T-helper 22 cell (primary cell): ENCODE data around the gene USP17L28.
"Not testable (repeated sequence)": the region's sequence is repeated elsewhere in the genome, so short reads cannot be mapped to it uniquely, and the experiment has no call there.

ENCODE experiments used
- DNase-seq: peaks from one replicate; pipeline ENCODE4 v3.0.0-alpha.2; 2020; ENCODE audit warnings: low read depth

USP17L28 gene

GRCh38 chr4:9348593-9348992 lies at the start of gene USP17L28:
TSS of gene USP17L28 (plus strand) at chr4:9348893. CDS start at chr4:9348893, 0 bp downstream.
- not testable (repeated sequence) for DNase-seq

- not testable (repeated sequence) for DNase-seq
These were observed 24.5 kb upstream of the USP17L28 start for GRCh38 chr4:9324191-9324590.

- not testable (repeated sequence) for DNase-seq
These were observed 23.8 kb upstream of the USP17L28 start, which contains the start of gene USP17L24 for GRCh38 chr4:9324865-9325264. TSS of gene USP17L24 (plus strand) at chr4:9325165. CDS start at chr4:9325165, 0 bp downstream.

GRCh38 chr4:9329611-9330010 lies 19.1 kb upstream of the USP17L28 start, which contains the start of gene USP17L25:
TSS of gene USP17L25 (plus strand) at chr4:9329911. CDS start at chr4:9329911, 0 bp downstream.
- DNase-seq = not testable (repeated sequence)

GRCh38 chr4:9334358-9334757 lies 14.3 kb upstream of the USP17L28 start, which contains the start of gene USP17L26:
TSS of gene USP17L26 (plus strand) at chr4:9334658. CDS start at chr4:9334658, 0 bp downstream.
- not testable (repeated sequence) for DNase-seq

- not testable (repeated sequence) for DNase-seq
These were observed 9.6 kb upstream of the USP17L28 start, which contains the start of gene USP17L5 for GRCh38 chr4:9339103-9339502. TSS of gene USP17L5 (plus strand) at chr4:9339403. CDS start at chr4:9339403, 0 bp downstream.

GRCh38 chr4:9343848-9344247 lies 4.8 kb upstream of the USP17L28 start, which contains the start of gene USP17L27:
TSS of gene USP17L27 (plus strand) at chr4:9344148. CDS start at chr4:9344148, 0 bp downstream.
- DNase-seq = not testable (repeated sequence)

GRCh38 chr4:9350866-9351265 lies 2.2 kb downstream of the USP17L28 start:
- not testable (repeated sequence) for DNase-seq

GRCh38 chr4:9353338-9353737 lies 4.6 kb downstream of the USP17L28 start, which contains the start of gene USP17L29:
TSS of gene USP17L29 (plus strand) at chr4:9353638. CDS start at chr4:9353638, 0 bp downstream.
- DNase-seq = not testable (repeated sequence)

- DNase-seq = not testable (repeated sequence)
These were observed 14.1 kb downstream of the USP17L28 start, which contains the start of gene USP17L30 for GRCh38 chr4:9362829-9363228. TSS of gene USP17L30 (plus strand) at chr4:9363129. CDS start at chr4:9363129, 0 bp downstream.

- DNase-seq = not testable (repeated sequence)
These were observed 31.2 kb downstream of the USP17L28 start for GRCh38 chr4:9379881-9380280.

GRCh38 chr4:9381012-9381534 lies 32.4 kb downstream of the USP17L28 start:
- peak; percentile 24 for DNase-seq

- DNase-seq = no peak
These were observed 35.4 kb downstream of the USP17L28 start for GRCh38 chr4:9384126-9384525.

GRCh38 chr4:9389001-9389400 lies 40.3 kb downstream of the USP17L28 start:
- not testable (repeated sequence) for DNase-seq
